ENCODE results near the gene EFHD1. TPM values are rescaled to one million over a fixed set of nuclear protein-coding genes. Genes with fewer than 3 reads are reported as not detected.

EFHD1 gene
- polyA plus RNA-seq, 2 donors, result 1.3 to 3.9 TPM

DNA sequence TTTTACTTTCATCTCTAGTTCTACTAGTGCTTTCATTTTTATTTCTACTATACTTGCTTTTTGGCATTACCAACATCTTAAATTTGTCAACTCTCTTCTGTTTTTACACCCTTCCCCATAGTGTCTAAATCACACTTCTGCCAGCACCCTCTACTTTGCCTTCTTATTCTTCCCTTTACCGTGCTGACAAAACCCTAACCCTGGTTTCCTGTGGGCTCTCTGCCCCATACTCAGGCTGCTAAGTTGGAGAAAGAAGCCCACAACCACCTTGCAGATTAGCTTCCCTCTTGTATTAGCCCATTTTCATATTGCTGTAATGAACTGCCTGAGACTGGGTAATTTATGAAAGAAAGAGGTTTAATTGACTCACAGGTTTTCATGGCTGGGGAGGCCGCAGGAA is 88.5 kb downstream of the EFHD1 start:
- WGBS, 2 donors, result 74% methylated on average over 2 of the region's 2 CpGs
- no peaks in the 10 kb centered on the region for H3K9me3 ChIP-seq (ENCODE audit: control insufficient read depth in 2 of 2, insufficient read depth in 1 of 2, low read depth in 1 of 2, low read length in 1 of 2)
- no peak overlapping the region for H3K27ac ChIP-seq (ENCODE audit: low read depth in 2 of 2, low read length in 1 of 2)
- no peak overlapping the region for H3K4me3 ChIP-seq (ENCODE audit: low read depth in 1 of 2, low read length in 2 of 2)
- H3K4me1 ChIP-seq (ENCODE audit: control insufficient read depth in 2 of 2, insufficient read depth in 2 of 2, low read length in 1 of 2), result no peaks in the 10 kb centered on the region
- no peaks in the 10 kb centered on the region for H3K27me3 ChIP-seq (ENCODE audit: control insufficient read depth in 1 of 2, insufficient read depth in 2 of 2, low read length in 2 of 2)
- H3K36me3 ChIP-seq (ENCODE audit: control insufficient read depth in 2 of 2, insufficient read depth in 2 of 2, low read length in 1 of 2), result peaks cover 3 to 10% of the 10 kb centered on the region in 2 donors

DNA sequence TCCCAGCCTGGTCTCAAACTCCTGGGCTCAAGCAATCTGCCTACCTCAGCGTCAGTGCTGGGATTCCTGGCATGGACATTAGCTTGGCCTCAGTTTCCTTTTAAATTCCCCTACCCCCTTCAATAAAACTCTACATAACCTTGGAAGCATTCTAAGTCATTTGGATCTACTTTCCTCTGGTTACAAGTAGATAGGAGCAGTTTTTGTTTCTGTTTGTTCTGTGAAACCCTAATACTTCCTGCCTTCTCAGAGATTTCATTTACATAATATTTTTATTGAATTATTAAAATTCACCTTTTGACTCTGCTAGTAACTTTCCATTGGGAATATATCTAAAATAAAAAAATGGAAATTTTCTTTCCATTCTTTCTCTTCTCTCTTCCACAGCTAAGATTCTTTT is 89.6 kb downstream of the EFHD1 start:
- H3K27me3 ChIP-seq (ENCODE audit: control insufficient read depth in 1 of 2, insufficient read depth in 2 of 2, low read length in 2 of 2), result no peaks in the 10 kb centered on the region
- H3K4me1 ChIP-seq (ENCODE audit: control insufficient read depth in 2 of 2, insufficient read depth in 2 of 2, low read length in 1 of 2), result no peaks in the 10 kb centered on the region
- no peak overlapping the region for H3K27ac ChIP-seq (ENCODE audit: low read depth in 2 of 2, low read length in 1 of 2)
- 94 to 100% methylated on average over 1 of the region's 1 CpG for WGBS, 2 donors
- no peaks in the 10 kb centered on the region for H3K9me3 ChIP-seq (ENCODE audit: control insufficient read depth in 2 of 2, insufficient read depth in 1 of 2, low read depth in 1 of 2, low read length in 1 of 2)
- H3K36me3 ChIP-seq (ENCODE audit: control insufficient read depth in 2 of 2, insufficient read depth in 2 of 2, low read length in 1 of 2), result peaks cover 3 to 8% of the 10 kb centered on the region in 2 donors
- H3K4me3 ChIP-seq (ENCODE audit: low read depth in 1 of 2, low read length in 2 of 2), result no peak overlapping the region

DNA sequence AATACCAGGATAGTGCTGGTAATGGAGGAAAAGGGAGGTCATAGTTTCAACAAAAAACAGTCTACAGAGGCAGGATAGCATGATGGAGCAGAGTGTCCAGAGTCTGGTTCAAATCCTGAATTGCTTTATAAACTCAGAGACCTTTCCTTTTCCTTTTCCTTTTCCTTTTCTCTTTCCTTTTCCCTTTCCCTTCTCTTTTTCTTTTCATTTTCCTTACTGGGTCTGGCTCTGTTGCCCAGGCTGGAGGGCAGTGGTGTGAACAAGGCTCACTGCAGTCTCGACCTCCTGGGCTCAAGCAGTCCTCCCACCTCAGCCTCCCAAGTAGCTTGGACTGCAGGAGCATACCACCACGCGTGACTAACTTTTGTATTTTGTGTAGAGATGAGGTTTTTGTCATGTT is 95.4 kb downstream of the EFHD1 start:
- Histone ChIP-seq H3K27ac (ENCODE audit: low read depth in 2 of 2, low read length in 1 of 2) (no peak overlapping the region), H3K36me3 (ENCODE audit: control insufficient read depth in 2 of 2, insufficient read depth in 2 of 2, low read length in 1 of 2) (peaks cover 3 to 4% of the 10 kb centered on the region in 2 donors)

DNA sequence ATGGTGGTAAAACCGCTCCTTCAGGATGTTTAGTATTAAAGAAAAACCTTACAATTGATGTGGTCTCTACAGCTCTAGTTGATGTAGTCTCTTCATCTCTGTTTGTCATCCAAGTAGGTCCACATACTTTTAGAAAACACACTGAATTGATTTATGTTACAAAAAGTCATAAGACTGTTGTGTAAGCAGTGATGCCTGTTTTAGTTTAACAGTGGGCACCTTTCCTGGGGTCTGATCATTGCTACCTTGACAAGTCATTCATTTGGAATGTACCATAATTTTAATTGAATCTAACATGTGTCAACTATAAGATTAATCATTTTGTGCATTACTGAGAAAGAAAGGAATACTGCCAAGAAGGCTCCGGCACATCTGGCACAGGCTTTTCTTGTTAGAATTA is 98.1 kb downstream of the EFHD1 start:
- Histone ChIP-seq H3K27me3 (ENCODE audit: control insufficient read depth in 1 of 2, insufficient read depth in 2 of 2, low read length in 2 of 2) (no peaks in the 10 kb centered on the region), H3K9me3 (ENCODE audit: control insufficient read depth in 2 of 2, insufficient read depth in 1 of 2, low read depth in 1 of 2, low read length in 1 of 2) (no peaks in the 10 kb centered on the region), H3K4me1 (ENCODE audit: control insufficient read depth in 2 of 2, insufficient read depth in 2 of 2, low read length in 1 of 2) (no peaks in the 10 kb centered on the region), H3K27ac (ENCODE audit: low read depth in 2 of 2, low read length in 1 of 2) (no peak overlapping the region), H3K36me3 (ENCODE audit: control insufficient read depth in 2 of 2, insufficient read depth in 2 of 2, low read length in 1 of 2) (peaks cover 0 to 3% of the 10 kb centered on the region in 2 donors), H3K4me3 (ENCODE audit: low read depth in 1 of 2, low read length in 2 of 2) (no peak overlapping the region)
- 51 to 58% methylated on average over 2 of the region's 2 CpGs for WGBS, 2 donors

More for the DNA sequence above, 95.4 kb downstream of the EFHD1 start:
- WGBS, 2 donors, result 96 to 97% methylated on average over 3 of the region's 3 CpGs
- no peak overlapping the region for H3K4me3 ChIP-seq (ENCODE audit: low read depth in 1 of 2, low read length in 2 of 2)
- no peaks in the 10 kb centered on the region for H3K27me3 ChIP-seq (ENCODE audit: control insufficient read depth in 1 of 2, insufficient read depth in 2 of 2, low read length in 2 of 2)
- no peaks in the 10 kb centered on the region for H3K9me3 ChIP-seq (ENCODE audit: control insufficient read depth in 2 of 2, insufficient read depth in 1 of 2, low read depth in 1 of 2, low read length in 1 of 2)
- H3K4me1 ChIP-seq (ENCODE audit: control insufficient read depth in 2 of 2, insufficient read depth in 2 of 2, low read length in 1 of 2), result no peaks in the 10 kb centered on the region

Other genes with a start within 250 kb of the EFHD1 start
- not detected for gene ALPG, start 226.8 kb upstream of the EFHD1 start, polyA plus RNA-seq
- gene ALPI, start 177.5 kb upstream of the EFHD1 start, polyA plus RNA-seq, result not detected
- gene ECEL1, start 145.8 kb upstream of the EFHD1 start, polyA plus RNA-seq, result under 1 TPM in 1 of 2 donors, not detected in 1; 0.31 TPM
- gene PRSS56, start 113.2 kb upstream of the EFHD1 start, polyA plus RNA-seq, result not detected
- gene CHRND, start 107.4 kb upstream of the EFHD1 start, polyA plus RNA-seq, result not detected
- gene CHRNG, start 93.9 kb upstream of the EFHD1 start, polyA plus RNA-seq, result not detected
- 1 to 10 TPM; 1.8 to 4.4 TPM for gene TIGD1, start 83.0 kb upstream of the EFHD1 start, polyA plus RNA-seq
- 10 to 100 TPM; 45.9 to 56.7 TPM for gene EIF4E2, start 82.9 kb upstream of the EFHD1 start, polyA plus RNA-seq
- 10 to 100 TPM; 10.9 to 11.0 TPM for gene GIGYF2, start 63.7 kb downstream of the EFHD1 start, polyA plus RNA-seq
- not detected for gene KCNJ13, start 143.0 kb downstream of the EFHD1 start, polyA plus RNA-seq
- gene SNORC, start 236.7 kb downstream of the EFHD1 start, polyA plus RNA-seq, result 1 to 10 TPM; 1.0 to 2.4 TPM

Measured in esophagus (tissue), 2 donors.